Urothelium cell line (cell line): ENCODE results near the gene ARHGEF17.
A peak's percentile ranks its signal among the peaks of the same experiment; 100 is the strongest.

Experiments used
- DNase-seq: peaks from one replicate; pipeline ENCODE4 v3.0.0; 2011; ENCODE audit warnings: low spot score, mixed read lengths
- FAIRE-seq: peaks from 2 replicates; lab custom pipeline; 2011; peaks lifted over from hg19 to GRCh38; lab: Jason Lieb, UNC

ARHGEF17 gene

GRCh38 chr11:73389916-73390315 lies 81.8 kb downstream of the ARHGEF17 start:
- no peak for FAIRE-seq

GRCh38 chr11:73390601-73391565 lies 82.8 kb downstream of the ARHGEF17 start:
- no peak for FAIRE-seq

More at GRCh38 chr11:73389916-73390315, 81.8 kb downstream of the ARHGEF17 start:
- no peak for DNase-seq

GRCh38 chr11:73391665-73392064 lies 83.6 kb downstream of the ARHGEF17 start:
- DNase-seq, result no peak
- FAIRE-seq, result no peak

More at GRCh38 chr11:73390601-73391565, 82.8 kb downstream of the ARHGEF17 start:
- DNase-seq, result no peak

- no peak for DNase-seq
- FAIRE-seq, result no peak
Measured at GRCh38 chr11:73392108-73393010, 84.3 kb downstream of the ARHGEF17 start.

GRCh38 chr11:73393011-73393380 lies 84.9 kb downstream of the ARHGEF17 start:
- FAIRE-seq (no peak), DNase-seq (no peak)

- DNase-seq, result peak; percentile 77
- no peak for FAIRE-seq
Measured at GRCh38 chr11:73393479-73394415, 85.7 kb downstream of the ARHGEF17 start.

GRCh38 chr11:73394416-73395296 lies 86.6 kb downstream of the ARHGEF17 start:
- FAIRE-seq (no peak), DNase-seq (no peak)

GRCh38 chr11:73395297-73396208 lies 87.5 kb downstream of the ARHGEF17 start:
- DNase-seq (no peak), FAIRE-seq (no peak)

GRCh38 chr11:73396251-73396930 lies 88.3 kb downstream of the ARHGEF17 start:
- DNase-seq (no peak), FAIRE-seq (no peak)

- no peak for FAIRE-seq
- no peak for DNase-seq
Measured at GRCh38 chr11:73396985-73397384, 88.9 kb downstream of the ARHGEF17 start.

GRCh38 chr11:73397468-73398131 lies 89.5 kb downstream of the ARHGEF17 start:
- no peak for DNase-seq

GRCh38 chr11:73398132-73398526 lies 90.1 kb downstream of the ARHGEF17 start:
- DNase-seq (no peak), FAIRE-seq (no peak)

More at GRCh38 chr11:73397468-73398131, 89.5 kb downstream of the ARHGEF17 start:
- no peak for FAIRE-seq

GRCh38 chr11:73398721-73399120 lies 90.6 kb downstream of the ARHGEF17 start:
- DNase-seq (no peak), FAIRE-seq (no peak)

- DNase-seq (no peak), FAIRE-seq (no peak)
Measured at GRCh38 chr11:73399159-73399590, 91.1 kb downstream of the ARHGEF17 start.

- DNase-seq (no peak), FAIRE-seq (no peak)
Measured at GRCh38 chr11:73399636-73400035, 91.6 kb downstream of the ARHGEF17 start.

- FAIRE-seq (peak; percentile 27), DNase-seq (no peak)
Measured at GRCh38 chr11:73400293-73400692, 92.2 kb downstream of the ARHGEF17 start.
